CMK (cell line): ENCODE data around the gene AMH.

Experiments used
- DNase-seq: peaks from one replicate; pipeline ENCODE4 v3.0.0-alpha.2; 2010; ENCODE audit warnings: low read depth

Gene AMH

DNA sequence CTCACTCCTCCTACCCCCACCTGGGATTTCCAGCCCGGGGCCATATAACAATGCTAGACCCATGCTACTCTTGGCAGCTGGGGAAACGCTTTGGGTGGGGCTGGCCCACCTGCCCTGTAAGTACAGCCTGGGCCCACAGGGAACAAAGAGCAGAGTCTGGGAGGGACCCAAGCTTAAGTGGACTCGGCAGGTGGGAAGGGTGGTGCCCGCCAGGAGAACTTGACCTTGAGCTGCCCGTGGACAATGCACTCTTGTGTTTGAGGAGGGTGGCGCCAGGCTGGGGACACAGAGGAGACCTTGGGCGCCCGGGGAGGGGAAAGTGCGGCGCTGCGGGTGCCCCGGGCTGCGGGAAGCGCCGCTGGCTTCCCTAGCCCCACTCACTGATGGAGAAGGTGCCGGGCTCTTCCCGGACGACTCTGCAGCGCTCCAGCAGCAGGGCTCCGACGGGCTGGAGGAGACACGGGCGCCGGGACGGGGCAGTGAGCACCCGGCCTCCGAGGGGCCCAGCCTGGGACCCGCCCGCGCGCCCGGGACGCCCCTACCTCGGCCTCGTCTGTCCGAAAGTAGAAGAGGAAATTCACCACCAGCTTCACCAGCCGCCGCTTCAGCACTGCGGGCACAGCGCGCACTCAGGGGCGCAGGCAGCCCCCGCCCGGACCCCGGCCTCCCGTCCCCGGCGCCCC is 13.6 kb upstream of the AMH start:
- no peak for DNase-seq

DNA sequence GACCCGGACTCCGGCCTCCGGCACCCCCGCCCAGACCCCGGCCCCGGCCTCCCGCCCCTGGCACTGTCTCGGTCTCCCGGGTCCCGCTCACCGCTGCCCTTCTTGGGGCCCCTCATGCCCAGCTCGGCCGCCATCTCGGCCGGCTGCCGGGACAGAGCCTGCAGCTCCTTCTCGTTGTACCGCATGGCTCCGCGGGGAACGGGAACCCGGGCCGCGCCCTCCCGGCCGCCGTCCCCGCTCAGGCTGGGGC is 13.1 kb upstream of the AMH start:
- DNase-seq = no peak

DNA sequence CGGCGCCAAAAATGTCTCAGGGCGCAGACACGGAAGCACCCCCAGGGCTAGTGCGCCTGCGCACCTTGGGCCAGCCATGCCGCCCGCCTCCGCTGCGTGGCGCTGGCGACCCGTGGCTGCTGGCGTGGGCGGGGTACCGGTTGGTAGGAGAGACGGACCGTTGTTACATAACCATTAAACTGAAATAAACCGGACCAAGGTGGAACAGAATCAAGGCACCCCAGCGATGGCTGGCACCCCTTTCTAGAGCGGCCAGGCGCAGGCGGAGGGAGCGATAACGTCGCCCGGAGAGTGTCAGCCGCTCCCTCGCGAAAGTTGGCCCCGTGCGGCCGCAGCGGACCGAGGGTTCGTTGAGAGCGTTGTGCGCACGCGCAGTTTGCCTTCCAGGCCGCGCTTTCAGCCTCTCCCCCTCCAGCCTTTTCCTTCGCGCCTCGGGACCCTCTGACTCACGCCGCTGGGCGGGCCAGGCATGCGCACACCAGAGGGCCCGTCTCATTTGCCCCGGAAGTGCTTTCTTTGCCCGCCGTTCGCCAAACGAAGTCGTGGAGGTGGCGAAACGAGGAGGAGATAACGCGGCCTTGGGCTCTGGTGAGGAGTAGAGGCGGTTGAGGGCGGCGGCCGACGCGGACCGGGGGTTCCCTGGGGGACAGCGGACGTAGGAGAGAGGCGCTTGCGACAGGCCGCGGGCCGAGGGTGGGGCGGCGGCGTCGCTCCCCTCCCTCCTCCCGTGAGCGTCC is 12.6 kb upstream of the AMH start, which contains the start of the genes PLEKHJ1 and SF3A2:
TSS of gene PLEKHJ1 (minus strand) at position 16 of the 737 bp plus-strand sequence. CDS start 81 bp downstream, outside the sequence.
TSS of gene SF3A2 (plus strand) at position 511 of the 737 bp plus-strand sequence. CDS start 6,595 bp downstream, outside the sequence.
- DNase-seq = peak; percentile 94

DNA sequence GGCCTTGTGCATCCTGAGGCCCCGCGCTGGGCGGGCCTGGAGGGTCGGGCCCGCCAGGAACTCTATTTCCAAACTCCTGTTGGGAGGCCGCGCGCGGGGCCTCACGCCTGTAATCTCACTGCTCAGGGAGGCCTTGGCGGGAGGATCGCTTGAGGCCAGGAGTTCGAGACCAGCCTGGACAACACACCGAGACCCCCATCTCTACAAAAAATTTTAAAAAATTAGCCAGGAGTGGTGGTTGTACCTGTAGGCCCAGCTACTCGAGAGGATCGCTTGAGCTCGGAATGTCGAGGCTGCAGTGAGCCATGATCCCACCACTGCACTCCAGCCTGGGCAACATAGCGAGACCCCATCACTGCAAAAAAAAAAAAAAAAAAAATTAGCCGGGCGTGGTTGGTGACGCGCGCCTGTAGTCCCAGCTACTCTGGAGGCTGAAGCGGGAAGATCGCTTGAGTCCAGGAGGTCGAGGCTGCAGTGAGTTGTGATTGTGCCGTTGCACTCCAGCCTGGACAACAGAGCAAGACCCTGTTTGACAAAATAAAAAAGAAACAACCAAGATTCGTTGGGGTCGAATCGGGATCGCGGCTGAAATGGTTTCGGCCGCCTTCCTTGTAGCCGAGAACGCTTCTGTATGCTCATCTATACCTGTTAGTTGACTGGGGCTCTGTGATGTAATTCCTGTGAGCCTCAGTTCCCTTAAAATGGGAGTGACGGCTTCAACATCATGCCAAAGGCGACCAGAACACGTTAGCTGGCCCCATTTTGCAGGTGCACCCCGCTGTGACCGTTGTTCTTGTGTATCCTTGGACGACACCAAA is 11.9 kb upstream of the AMH start:
- DNase-seq = no peak

DNA sequence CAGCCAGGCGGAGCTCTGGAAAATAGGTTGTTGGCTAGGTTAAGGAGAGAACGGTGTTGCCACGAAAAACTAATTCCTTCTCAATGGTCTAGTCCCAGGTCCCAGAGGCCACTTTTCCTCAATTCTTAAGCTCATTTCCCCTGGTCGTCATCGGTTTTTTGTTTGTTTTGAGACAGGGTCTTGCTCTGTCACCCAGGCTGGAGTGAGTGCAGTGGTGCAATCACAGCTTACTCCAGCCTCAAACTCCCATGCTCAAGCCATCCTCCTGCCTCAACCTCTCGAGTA is 11.3 kb upstream of the AMH start:
- DNase-seq = no peak

DNA sequence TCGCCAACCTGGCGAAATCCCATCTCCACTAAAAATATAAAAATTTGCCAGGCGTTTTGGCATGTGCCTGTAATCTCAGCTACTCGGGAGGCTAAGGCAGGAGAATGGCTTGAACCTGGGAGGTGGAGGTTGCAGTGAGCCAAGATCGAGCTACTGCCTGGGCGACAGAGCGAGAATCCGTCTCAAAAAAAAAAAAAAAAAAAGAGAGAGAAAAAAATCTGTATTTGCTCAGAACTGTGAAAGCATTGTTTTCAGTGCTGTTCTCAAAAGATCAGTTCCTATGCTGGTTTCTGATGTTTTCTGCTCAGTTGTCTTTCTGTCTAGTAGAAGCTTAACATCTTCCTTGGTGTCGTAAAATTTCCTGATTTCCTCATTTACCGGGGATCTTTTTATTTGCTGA is 9.9 kb upstream of the AMH start:
- DNase-seq = no peak

DNA sequence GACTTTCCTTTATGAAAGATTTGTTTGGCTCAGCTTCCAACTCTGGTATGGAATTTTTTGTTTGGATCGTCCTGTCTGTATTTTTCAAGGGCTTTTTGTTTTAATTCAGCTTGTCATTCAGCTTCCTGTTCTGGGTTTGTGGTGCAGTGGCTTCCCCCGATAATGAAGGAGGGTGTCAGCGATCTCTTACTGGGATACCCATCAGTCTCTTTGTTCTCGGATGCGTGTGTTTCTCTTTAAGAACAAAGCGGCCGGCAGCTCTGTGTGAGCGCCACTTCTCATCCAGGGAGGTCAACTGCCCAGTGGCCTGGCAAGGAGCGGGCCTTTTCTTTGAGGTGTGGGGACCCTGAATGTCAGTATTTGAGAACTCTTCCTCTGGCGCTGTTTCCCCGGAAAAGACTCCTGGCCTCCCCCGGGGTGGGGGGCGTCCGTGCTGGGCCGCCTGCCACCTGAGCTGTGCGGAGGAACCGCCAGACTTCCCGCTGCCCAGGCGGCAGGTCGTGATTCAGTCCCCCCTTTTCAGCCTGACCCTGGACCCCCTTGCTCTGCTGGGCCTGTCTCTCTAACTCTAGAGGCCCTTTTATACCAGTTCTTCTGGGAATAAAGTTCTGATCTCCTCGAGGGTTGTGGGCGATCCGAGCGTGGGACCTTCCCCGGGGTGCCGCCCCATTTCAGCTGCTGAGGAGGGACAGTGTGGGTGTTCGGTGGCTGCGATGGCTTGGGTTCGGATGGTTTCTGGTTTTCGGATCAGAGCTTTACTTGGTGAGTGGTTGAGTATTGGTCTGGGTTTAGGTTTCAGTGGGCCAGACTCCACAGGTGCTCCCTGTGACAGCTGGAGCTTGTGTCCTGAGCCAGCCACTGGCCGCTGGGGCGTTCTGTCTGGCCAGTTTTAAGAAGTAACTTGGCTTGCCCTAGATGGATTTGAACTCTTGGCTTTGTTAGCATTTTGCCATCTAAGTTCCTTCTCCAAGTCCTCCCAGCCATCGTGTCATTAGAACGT is 9.1 kb upstream of the AMH start:
- peak; percentile 83 for DNase-seq

DNA sequence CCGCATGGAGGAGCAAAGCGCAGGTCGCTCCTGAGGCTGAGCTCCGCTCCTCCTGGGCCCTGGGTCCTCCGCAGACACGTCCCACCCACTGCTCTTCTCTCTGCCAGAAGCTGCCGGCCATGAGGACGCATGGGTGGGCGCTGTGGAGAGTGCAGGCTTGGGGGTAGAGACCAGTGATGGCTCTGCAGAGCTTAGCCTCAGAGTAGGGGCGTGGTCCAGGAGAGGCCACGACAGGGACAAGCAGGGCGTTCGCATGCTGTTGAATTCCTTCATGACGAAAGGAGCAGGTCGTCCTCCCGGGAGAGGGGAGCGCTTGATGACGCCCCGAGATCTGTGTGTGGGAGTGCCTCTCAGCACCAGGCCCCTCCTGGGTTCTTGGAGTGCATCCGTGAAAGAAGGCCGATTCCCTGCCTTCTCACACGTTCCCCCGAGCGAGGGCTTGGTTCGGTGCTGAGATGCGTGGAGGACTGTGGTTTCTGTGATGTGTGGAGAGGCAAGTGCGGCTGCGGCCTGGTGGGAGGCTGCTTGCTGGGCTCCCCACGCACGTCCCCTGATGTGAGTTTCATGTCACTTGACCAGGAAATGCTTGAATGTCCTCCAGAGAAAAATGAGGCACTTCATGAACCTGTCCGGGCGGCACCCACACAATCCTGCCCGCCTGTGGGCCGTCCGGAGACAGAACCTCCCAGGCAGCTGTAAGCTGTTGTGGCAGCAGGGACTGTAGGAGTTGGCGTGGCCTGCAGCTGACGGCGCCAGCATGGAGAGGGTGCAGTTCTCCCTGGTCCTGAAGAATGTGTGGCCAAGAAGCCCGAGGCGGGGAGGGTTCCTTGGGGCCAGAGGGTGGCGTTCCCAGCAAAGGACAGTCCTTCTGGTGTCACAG is 8.0 kb upstream of the AMH start:
- DNase-seq = no peak

DNA sequence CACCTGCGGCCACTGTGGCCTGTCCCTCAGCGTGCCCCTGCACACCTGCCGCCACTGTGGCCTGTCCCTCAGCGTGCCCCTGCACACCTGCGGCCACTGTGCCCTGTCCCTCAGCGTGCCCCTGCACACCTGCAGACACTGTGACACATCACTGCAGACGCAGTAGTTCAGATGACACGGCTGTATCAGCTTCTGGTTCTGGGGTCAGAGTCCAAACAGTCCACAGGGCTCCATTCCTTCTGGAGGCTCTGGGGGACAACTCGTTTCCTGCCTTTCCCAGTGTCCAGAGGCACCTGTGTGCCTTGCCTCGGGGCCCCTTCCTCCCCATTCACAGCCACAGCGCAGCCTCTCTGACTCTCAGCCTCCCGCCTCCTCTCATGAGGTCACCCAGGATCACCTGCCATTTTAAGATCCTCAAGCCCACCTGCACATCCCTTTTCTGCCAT is 7.0 kb upstream of the AMH start:
- DNase-seq = no peak

DNA sequence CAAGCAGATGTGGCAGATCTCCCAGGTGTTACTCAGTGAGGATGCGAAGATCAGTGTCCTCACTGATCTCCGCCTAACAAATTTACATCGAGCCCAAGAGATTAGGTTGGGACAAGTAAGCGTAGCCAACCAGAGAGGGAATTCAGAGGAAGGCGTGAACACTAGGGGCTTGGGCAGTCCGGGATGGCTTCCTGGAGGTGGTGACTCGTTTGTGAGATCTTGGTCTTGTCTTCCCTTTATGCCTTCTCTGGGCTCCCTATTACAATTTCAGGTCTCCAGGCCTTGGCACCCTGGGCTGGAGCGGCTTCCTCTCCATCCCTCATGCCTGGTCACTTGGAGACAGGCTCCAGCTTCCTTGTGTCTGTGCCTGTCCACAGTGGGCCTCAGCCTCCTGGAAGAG is 6.3 kb upstream of the AMH start:
- no peak for DNase-seq

DNA sequence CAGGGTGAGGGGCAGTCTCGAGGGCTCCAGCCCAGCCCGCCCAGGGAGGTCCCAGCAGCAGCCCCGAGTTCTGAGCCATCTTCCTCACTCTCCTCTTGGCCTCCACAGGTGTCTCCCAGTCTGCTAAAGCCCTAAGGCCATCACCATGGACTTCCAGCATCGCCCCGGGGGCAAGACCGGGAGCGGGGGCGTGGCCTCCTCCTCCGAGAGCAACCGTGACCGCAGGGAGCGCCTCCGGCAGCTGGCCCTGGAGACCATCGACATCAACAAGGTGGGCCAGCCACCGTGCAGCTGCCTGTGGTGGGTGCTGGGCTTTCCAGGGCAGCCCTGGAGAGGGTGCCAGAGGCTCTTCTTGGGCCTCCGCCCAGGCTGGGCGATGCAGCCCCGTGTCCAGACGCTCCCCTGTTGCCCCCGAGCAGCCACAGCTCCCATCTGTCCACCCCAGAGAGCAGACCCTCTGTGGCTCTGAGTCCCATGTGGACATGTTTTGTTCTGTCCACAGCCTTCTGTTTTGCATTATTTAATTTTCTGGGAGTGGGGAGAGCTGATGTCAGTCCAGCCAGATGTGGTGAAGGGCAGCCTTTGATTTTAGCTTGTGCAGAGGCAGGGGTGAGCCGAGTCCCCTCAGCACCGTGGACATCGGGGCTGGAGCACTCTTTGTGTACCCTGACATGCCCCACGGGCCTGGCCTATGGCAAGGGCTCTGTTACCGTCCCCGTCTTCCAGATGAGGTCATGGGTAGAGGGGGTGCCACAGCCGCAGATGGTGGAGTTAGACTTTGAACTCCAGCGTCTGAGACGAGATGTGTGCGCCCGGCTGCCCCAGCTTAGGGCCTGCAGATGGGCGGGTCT is 5.6 kb upstream of the AMH start:
- no peak for DNase-seq

DNA sequence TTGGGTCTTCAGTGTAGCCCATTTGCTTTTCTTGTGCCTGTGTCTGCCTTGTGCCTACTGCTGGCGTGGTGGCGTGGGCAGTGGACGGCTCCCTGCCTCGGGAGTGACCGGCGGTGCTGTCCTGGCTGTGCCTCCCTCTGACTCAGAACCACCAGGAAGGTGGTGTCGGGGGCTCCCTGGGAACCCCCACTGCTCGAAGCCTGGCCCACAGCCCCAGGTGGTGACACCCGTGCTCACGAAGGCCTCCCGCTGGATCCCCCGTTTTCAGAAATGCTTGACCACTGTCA is 5.1 kb upstream of the AMH start:
- no peak for DNase-seq

DNA sequence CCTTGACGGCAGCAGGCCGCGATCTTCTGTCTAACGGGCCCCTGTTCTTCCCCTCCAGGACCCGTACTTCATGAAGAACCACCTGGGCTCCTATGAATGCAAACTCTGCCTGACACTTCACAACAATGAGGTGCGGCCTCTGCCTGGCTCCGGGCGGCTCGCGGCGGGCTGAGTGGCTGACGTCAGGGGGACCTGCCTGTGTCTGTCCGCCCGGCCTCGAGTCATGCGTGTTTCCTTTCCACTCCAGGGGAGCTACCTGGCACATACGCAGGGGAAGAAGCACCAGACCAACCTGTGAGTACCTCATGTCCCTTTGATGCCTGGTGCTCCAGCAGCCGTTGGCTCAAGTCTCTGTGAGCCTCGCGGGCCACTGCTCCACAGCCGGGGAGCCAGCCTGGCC is 4.6 kb upstream of the AMH start:
- DNase-seq = no peak

DNA sequence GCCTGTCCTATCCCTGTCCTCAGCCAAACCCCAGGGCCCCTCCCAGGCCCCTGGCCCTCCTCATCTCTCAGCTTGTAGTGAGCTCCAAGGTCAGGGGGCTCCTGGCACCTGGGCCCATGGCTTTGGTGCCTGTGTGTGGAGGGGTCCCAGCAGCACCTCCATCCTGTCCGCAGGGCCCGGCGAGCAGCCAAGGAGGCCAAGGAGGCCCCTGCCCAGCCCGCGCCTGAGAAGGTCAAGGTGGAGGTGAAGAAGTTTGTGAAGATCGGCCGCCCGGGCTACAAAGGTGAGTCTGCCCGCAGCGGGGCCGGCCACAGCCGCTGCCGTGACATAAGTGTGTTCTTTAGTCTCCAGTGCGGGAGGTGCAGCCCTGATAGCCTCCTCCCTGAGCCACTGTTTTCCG is 3.9 kb upstream of the AMH start:
- no peak for DNase-seq

DNA sequence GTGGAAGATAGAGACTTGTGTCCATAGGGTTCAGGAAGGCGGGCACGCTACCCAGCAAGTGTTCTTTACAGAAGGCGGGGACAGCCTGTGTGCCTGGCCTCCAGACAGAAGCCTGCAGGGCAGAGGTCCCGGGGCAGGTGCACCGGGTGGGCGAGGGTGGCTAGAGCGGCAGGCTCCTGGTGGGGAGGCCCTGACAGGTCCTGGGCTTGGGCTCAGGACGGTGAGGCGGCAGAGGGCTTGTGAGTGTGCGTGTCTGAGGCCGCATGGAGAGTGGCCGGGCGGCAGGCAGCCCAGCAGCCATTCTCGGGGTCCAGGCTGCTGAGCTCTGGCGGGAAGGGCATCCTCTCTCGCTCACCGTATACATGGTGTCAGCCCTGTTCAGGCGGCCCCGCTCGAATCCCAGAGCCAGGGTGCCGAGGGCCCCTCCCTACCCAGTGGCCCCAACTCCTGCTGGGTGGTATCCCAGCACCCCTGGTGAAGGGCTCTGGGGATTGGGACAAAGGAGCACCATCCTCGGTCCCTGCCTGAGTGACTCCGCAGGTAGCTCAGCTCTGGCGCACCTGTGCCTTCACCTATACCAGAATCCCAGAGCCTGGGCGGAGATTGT is 3.0 kb upstream of the AMH start:
- DNase-seq = no peak

DNA sequence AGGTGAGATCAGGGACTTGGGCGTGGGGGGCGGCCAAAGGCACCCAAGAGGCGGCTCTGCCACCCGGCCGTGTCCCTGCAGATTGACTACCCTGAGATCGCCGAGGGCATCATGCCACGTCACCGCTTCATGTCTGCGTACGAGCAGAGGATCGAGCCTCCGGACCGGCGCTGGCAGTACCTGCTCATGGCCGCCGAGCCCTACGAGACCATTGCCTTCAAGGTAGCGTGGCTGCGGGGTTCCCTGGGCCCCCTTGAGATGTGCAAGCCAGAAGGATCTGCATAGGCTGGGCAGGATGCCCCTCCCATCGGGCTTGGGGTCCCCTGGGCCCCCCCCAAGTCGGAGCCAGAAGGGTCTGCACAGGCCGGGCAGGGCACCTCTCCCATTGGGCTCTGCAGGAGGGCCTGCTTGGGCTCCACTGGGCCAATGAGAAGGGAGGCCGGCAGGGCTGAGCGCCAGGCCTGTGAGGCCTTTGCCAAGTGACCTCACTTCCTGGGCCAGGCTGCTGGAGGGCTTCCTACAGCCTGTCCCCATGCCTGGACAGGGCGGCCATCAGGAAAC is 2.2 kb upstream of the AMH start:
- DNase-seq = no peak

DNA sequence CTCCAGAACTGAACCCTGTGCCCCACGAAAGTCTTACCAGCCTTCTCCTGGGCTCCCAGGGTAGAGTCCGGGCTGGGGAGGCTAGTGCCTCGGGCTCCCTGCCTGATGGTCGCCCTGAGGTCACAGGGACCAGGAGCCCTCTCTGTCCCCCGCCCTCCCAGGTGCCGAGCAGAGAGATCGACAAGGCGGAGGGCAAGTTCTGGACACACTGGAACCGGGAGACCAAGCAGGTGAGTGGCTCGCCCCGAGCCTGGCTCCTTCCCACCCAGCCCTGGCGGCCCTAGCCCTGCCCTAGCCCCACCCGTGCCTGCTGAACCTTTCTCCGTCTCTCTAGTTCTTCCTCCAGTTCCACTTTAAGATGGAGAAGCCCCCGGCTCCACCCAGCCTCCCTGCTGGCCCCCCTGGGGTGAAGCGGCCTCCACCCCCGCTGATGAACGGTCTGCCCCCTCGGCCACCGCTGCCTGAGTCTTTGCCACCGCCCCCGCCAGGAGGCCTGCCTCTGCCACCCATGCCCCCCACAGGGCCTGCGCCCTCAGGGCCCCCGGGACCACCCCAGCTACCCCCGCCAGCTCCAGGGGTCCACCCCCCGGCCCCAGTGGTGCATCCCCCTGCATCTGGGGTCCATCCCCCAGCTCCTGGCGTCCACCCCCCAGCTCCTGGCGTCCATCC is 1.6 kb upstream of the AMH start:
- DNase-seq = no peak

DNA sequence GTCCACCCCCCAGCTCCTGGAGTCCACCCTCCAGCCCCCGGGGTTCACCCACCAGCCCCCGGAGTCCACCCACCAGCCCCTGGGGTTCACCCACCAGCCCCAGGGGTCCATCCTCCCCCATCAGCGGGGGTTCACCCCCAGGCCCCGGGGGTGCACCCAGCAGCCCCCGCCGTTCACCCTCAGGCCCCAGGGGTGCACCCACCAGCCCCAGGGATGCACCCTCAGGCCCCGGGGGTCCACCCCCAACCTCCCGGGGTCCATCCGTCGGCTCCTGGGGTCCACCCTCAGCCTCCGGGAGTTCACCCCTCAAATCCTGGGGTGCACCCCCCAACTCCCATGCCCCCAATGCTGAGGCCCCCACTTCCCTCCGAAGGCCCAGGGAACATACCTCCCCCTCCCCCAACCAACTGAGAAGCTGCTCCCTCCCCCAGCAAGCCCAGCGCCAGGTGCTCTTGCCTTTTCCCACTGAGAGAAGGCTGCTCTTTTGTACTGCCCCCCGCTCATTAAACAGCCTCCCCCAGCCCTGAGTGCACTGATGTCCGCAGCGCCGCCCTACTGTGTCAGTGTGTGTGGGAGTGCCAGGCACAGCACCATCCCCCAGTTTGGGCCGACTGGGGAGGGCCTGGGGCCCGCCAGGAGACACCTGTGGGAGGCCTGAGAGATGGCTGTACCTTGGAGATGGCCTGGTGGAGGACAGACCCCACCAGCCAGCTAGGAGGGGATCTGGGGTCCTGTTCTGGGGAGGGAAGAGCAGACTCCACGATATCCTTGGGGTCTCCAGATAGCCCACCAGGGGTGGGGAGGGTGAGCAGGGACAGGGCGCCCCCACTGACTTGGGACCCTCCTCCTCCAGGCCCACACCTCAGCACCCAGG is 750 bp upstream of the AMH start:
- DNase-seq = no peak
